Measurements from ENCODE around the gene RAB37. TPM values are rescaled to one million over a fixed set of nuclear protein-coding genes. Genes with fewer than 3 reads are reported as not detected.

The RAB37 gene
- total and polyA plus RNA-seq, 2 of the 8 experiments (the other 6 are each of a cell fraction or from before 2014, with no cell fraction given), result 5.5 to 6.1 TPM

DNA sequence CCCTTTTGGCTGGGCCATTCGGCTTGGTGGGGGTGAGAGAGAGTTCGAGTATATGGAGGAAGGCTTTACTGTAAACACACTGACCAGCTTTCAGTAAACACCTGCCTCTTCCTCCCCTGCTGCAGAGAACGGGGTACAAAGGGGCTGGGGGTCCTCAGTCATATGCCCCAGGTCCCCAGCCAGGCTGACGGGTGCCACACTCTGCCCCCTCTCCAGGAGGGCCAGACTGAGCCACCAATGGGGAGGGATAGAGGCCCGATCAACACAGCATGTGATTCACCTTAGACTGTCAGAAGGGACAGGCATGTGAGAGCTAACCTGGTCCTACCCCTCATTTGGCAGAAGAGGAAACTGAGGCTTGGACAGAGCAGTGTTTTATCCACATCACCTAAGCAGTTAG lies 24.4 kb downstream of the RAB37 start (continued):
- no peak for TF ChIP-seq CTCF (IDR thresholded peaks at IDR 0.05; ENCODE audit: control extremely low read depth in 1 of 3, insufficient read depth in 1 of 3, low read depth in 1 of 3, low read length in 3 of 3)
- TF ChIP-seq SIX5 (IDR thresholded peaks at IDR 0.05; ENCODE audit: low read depth, low read length), result no peak
- TF ChIP-seq TAF7 (optimal IDR thresholded peaks at IDR 0.05; ENCODE audit: borderline replicate concordance, low read depth, low read length), result no peak
- TF ChIP-seq EGR1 (IDR thresholded peaks at IDR 0.05; ENCODE audit: borderline replicate concordance, low read depth, low read length), result no peak
- TF ChIP-seq SUZ12 (IDR thresholded peaks at IDR 0.05; ENCODE audit: low read length), result no peak
- TF ChIP-seq ZNF274 (IDR thresholded peaks at IDR 0.05; ENCODE audit: borderline replicate concordance, extremely low read depth, low read length), result no peak

Data from H1 (cell line).